HG03354 (cell line): ENCODE results near the gene PSD2.
A peak's percentile ranks its signal among the peaks of the same experiment; 100 is the strongest.

ENCODE experiments used
- ATAC-seq: cut with Tn5 transposase; IDR thresholded peaks from one replicate; pipeline ENCODE4 v1.9.1; 2021; ENCODE audit warnings: mild to moderate bottlenecking; ENCODE audit not compliant: unreplicated experiment, poor library complexity, severe bottlenecking

PSD2 gene

DNA sequence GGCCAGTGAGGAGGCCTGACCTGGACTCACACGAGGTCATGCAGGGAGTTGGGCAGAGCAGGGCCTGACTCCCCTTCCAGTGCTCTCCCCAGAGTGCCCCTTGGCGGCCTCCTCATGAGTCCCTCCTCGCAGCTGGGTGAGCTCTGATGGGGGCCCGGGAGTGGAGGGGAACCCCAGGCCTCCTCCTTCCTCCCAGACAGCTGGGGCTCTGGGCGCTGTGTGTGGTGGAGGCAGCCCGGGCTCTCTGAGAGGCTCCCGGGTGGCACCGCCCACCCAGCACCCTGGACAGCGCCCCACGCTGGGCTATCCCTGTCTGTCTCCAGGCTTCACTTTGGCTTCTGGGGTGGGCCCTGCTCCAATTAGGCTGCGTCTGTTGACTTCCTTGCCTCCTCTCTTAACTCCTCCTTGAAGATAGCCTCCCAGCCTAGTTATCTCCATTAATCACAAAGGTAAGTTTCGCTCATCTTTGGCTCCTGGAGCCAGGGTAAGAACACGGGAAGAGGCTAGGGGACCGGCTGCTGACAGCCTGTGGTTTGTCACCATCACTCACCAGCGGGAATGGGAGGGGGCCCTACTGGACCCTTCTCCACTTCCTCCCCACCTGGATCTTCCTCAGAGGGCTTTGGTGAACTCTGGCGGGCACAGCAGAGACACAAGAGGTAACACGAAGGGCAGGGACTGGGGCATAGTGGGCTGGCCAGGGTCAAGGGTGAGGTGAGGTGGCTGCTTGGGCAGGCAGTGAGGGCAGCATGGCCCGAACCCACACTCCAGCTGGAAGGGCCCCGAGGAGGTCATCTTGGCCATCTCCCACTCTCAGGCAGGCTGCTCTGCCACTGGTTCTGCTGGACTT, 13.1 kb downstream of the PSD2 start:
- peak; percentile 51 for ATAC-seq

DNA sequence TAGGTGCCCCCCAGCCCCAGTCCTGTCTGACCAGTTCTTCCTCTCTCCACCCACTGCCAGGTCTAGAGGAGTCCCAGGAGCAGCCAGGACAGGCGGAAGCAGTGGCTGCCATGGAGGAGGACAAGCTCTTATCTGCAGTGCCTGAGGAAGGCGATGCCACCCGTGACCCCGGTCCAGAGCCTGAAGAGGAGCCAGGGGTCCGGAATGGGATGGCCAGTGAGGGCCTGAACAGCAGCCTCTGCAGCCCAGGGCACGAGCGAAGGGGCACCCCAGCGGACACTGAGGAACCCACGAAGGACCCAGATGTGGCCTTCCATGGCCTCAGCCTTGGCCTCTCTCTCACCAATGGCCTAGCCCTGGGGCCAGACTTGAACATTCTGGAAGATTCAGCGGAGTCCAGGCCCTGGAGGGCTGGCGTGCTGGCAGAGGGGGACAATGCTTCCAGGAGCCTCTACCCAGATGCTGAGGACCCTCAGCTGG, 13.8 kb downstream of the PSD2 start:
- ATAC-seq: no peak

DNA sequence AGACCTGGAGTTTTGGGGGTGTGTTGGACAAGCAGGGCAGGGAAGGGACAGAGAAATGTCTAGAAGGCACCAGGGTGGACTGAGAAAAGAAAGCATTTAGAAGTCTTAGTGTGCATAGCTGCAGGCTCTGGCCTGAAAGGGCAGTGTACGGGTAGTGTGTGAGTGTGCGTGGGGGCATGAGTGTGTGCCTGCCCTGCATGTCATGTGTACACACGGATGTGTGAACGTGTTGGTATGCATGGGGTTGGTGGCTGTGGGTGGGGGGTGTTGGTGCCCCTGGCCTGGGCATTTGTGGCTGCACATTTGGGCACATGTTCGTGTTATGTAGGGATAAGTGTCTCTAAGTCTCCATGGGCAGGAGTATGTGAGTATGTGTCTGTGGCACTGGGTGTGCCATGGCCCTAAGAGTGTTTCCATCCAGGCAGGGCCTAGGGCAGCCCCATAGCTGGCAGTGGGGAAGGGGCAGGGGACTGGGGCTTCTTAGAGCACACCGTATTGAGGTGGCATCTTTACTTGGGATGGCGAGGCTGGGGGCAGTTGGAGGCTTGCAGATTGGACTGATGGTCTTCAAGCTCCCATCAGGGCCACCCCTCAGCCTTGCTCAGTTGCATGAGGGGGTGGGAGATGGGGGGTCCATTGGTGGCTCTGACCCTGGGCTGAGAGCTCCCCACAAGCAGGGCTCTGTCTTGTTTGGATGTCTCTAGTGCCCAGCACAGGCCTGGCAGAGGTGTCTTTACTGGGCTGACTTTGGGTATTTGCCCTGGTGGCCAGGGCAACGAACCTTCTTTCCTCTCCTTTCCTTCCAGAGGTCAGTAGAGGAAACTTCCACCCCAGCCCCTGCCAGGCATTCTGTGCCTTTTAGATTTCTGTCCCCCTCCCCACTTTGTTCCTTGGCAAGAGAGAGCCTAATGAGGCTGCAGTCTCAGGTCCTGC, 15.0 kb downstream of the PSD2 start:
- ATAC-seq: no peak

DNA sequence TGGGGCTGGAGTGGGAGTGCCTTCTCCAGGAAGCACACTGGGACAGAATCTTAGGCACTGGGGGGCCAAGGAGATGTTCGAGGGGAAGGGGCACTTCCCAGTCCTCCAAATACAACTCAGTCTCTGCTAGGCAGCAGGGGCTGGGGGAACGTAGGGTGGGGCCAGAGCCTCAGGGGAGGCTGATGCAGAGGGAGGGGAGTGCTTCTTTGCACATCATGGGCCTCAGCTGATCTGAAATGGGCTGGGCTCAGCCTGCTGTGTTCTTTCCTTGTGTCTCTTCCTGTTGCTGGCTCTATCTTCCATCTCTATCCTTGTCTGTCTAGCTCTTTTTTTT, 15.6 kb downstream of the PSD2 start:
- ATAC-seq: no peak

DNA sequence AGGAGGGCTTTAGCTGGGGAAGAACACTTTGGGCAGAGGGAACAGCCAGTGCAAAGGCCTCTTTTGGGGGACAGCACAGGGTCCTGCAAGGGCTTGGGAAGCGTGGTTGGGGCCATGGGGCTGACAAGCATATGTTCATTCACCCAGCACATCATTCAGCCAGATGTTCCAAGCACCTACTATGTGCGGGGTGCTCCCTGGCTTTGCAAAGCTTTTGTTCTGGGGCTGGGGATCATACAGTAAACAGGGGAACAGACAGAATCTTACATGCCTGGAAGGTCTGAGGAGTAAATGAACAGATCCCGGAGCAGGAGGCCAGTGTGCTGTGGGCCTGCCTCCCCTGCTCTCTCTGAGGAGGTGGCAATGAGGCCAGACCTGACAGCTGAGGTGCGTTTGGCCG, 16.7 kb downstream of the PSD2 start:
- ATAC-seq: no peak

DNA sequence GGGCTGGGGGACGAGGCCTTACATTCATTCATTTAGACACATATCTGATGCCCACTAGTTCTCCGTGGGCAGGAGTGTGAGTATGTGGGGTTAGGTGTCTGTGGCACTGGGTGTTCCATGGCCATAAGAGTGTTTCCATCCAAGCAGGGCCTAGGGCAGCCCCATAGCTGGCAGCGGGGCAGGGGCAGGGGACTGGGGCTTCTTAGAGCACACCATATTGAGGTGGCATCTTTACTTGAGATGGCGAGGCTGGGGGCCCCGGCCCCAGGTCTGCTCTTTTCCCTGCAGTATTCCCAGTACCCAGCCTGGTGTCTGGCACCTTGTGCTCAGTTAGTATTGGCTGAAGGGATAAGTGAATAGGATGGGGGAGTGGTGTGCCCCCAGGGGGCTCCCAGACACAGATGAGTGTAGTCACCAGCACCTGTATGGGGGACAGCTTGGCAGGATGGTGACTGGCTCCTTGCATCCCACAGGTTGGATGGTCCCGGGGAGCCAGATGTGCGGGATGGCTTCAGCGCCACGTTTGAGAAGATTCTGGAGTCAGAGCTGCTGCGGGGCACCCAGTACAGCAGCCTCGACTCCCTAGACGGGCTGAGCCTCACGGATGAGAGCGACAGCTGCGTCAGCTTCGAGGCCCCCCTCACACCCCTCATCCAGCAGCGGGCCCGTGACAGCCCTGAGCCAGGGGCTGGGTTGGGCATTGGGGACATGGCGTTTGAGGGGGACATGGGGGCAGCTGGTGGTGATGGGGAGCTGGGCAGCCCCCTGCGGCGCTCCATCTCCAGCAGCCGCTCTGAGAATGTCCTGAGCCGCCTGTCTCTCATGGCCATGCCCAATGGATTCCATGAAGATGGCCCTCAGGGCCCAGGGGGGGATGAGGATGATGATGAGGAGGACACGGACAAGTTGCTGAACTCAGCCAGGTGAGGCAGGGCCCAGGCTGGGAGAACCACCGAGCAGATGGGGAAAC, 17.5 kb downstream of the PSD2 start:
- no peak for ATAC-seq

DNA sequence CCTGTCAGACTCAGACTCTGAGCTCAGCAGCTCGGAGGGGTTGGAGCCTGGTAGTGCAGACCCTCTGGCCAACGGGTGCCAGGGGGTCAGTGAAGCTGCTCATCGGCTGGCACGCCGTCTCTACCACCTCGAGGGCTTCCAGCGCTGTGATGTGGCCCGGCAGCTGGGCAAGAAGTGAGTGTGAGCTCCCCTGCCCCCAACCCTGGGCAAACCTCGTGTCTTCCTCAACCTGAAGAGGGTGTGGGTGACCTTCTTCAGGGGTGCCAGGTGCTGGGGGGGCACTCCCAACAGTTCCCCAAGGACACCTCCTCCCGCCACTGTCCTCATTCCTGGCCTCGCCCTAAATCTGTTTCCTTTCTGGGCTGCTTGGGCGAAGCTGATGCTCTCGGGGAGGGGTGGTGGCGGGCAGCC, 18.6 kb downstream of the PSD2 start:
- ATAC-seq: no peak

DNA sequence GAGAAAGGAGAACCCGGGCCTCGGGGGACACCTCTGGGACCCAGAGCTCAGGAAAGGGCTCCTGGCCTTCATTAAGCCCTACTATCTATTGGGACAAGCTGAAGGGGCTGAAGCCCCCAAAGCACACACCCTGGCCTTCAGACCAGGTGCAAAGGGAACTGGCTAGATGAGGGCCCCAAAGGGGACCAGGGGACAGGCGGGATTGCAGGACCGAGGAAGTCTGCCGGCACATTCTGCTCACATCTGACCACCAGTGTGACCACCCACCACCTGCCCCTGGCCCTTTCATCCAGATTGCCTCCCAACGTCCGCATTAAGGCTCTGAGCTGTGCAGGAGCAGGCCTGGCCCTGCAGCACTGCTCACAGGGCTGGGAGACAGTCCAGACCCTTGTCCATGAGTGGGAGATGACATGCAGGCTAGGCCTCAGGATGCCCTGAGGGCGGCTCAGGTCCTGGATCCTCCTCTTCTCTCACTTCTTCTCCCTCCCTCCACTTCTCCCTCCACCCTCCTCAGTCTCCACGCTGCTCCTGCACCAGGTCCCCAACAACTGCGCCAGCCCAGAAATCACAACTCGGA, 19.2 kb downstream of the PSD2 start:
- no peak for ATAC-seq

DNA sequence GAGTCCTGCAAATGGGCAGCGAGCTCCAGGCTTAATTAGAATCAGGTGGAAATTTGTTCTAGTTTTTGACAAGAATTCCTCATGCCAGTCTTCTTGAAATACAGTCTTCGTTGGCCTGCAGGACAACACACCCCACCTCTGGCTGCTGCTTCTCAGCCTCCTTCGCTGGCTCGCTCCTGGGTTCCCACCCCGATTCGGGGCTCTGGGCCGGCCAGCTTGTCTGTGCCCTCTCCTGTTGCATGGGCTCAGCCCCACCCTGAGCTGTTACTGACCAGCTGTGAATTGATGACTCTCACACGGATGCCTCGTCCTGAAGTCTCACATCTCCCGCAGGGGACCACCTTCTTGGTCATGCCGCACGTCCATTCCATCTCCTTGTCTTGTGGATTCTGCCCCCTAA, 21.0 kb downstream of the PSD2 start:
- ATAC-seq: no peak

DNA sequence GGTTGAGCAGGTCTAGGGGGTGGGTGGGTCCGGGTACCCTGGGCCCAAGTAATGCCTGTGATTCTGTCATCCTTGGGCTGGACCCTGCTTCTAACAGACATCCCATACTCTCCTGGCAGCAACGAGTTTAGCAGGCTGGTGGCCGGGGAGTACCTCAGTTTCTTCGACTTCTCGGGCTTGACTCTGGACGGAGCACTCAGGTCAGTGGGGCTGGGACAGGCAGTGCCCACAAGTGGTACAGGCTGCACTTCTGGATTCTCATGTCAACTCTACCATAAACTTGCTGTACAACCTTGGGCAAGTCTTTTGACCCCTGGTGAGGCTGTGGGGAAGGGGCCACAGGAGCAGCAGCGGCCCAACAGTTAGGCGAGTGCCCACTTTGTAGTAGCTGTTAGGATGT, 21.8 kb downstream of the PSD2 start:
- no peak for ATAC-seq

DNA sequence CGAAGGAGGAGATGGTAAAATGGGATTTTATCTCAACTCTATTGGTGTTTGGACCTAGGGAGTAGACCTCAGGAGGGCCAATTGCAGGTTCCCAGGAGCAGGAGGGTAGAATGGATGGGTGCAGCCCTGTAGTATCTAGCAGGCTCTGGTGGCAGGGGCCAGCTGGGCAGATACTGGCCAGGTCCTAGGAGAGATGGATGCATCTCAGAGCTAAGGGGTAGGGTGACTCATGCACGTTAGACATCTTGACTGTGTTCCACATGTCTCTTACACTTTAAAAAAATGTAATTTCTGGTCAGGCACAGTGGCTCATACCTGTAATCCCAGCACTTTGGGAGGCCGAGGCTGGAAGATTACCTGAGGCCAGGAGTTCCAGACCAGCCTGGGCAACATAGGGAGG, 22.4 kb downstream of the PSD2 start:
- ATAC-seq: no peak

DNA sequence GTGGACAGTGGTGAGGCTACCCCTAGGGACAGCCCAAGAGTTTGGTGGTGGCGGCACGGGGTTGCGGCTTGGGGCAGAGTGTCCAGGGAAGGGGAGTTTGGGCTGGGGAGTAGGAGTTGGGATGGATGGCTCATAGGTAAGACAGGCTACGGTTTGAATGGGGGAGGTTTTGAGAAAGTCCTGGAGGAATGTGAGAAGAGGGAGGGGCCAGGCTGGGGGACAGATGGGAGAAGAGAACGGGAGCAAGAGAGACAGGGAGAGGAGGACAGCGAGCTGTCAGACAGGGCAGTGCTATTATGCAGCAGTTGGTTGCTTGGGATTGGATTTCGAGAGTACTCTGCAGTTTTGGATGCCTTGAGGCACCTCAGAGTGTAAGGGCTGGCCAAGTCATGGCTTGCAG, 24.5 kb downstream of the PSD2 start:
- no peak for ATAC-seq

DNA sequence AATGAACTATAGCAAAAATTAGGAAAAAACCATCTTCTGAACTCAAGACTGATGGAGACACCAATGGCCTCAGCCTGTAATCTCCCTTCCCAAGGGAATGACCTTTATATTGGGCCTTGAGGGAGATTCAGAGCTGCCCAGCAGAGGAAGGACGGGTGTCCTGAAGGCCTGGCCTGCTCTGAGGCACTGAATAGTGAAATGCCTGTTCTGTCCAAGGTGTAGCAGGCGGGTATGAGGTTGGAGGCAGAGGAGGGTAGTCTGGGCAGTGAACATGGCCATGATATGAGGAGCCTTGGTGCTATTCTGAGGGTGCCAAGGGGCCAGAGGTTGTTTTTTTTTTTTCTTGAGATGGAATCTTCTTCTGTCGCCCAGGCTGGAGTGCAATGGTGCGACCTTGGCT, 25.0 kb downstream of the PSD2 start:
- no peak for ATAC-seq

DNA sequence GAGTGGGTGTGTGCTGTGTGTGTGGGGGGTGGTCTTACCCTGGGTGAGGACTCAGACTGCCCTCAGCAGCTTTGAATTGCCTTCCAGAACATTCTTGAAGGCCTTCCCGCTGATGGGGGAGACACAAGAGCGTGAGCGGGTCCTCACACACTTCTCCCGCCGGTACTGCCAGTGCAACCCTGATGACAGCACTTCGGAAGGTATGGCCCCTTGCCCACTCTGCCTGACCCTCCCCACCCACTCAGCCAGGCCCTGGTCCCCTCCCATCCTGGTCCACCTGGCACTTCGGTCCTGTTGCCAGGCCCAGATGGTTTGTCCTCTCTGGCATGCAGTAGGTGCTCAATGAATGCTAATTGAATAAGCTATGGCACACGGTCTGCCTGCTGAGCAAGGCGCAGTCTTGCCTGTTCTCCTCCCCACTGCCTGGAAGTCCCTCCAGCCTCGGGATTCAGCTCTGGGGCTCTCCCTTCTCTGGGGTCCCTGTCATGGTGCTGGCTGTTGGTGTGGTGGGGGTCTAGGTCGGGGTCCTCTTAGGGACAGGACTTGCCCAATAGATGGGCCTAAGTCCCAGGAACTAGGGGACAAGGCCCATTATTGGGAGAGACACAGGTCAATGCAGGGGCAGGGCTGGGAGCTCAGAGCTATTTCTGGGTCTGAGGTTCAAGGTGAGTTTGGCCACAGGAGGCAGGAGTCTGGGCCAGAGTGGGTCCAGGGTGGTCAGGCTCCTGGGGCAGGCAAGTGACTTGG, 26.4 kb downstream of the PSD2 start:
- no peak for ATAC-seq

DNA sequence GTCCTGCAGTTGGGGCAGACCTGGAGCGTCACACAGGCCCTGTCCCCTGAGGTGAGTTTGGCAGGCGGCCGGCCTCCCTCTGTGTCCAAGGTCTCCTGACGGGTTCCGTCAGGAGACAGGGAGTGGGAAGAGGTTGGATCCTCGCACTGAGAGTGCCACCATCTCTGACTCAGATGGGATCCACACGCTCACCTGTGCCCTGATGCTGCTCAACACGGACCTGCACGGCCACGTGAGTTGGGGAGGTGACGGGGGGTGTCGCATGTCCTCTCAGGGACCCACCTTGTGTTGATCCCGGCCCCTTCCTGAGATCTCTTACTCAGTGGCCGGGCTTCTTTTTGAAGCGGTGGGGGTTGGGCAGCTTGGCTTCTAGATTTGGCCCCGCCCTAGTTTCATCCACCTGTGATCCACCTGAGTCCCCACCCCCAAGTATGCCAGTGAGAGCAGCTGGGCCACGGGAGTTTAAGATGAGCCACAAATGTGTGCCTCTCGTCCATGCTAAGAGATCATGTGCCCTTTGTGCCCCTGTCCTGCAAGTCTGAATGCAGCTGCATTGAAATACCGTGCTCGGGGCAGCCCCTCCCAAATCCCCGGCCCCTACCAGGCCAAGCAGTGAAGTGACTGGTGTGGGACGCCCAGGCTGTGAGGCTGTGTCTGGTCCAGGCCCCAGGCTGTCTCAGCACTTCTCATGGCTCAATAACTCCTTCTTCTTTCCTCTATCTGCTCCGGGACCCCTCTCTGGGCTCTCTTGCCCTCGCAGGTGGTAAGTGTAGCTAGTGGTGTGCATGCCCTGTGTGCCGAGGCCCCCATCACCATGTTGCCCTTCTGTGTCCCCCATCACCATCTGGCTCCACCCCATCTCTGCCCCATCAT, 27.2 kb downstream of the PSD2 start:
- no peak for ATAC-seq

DNA sequence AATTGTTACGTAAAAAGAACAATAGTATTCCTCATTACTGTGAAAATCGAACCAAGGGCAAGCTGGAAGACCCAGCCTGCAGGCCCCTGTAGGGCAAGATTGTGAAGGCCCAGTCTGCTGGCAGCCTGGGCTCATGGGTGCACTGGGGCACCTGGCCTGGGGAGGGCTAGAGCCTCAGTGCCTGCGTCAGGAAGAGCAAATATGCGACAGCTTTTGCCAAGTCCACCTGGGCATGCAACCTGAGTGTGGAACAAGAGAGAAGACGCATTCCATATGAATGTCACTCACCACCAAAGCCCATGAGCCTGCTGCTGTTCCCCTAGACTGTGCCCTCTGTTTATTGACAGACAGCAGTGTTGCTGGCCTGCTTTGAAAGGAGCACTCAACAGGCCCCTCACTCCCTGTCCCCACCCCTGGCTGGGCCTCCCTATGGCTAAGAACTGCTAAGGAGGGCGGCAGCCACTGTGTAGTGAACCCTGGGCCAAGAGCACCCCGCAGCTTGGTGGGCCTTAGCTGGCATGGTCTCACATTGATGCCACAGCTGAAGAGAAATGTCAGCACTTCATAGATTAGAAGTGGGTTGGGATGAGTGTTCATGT, 28.2 kb downstream of the PSD2 start:
- ATAC-seq: no peak

DNA sequence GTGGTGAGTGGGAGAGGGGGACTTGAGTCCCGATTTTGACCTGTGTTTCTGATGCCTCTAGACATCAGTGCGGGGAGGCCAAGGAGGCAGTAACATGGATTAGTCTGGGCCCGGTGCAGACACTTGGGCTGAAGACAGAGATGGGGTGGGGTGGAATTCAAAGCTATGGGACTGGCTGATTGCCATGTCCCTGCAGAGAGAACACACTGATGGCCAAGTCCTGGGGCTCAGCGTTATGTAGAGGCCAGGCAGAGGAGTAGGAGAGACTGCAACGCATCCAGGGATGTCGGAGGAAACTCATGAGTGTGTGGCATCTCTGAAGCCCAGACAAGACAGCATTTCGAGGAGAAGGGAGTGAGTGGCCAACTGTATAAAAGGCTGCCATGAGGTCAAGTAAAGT, 30.1 kb downstream of the PSD2 start:
- ATAC-seq: no peak
